ENCODE results near the gene OAT. TPM values are rescaled to one million over a fixed set of nuclear protein-coding genes. Genes with fewer than 3 reads are reported as not detected.

The OAT gene
- total RNA-seq, 1 experiment from 2014 or later = 67.9 TPM

DNA sequence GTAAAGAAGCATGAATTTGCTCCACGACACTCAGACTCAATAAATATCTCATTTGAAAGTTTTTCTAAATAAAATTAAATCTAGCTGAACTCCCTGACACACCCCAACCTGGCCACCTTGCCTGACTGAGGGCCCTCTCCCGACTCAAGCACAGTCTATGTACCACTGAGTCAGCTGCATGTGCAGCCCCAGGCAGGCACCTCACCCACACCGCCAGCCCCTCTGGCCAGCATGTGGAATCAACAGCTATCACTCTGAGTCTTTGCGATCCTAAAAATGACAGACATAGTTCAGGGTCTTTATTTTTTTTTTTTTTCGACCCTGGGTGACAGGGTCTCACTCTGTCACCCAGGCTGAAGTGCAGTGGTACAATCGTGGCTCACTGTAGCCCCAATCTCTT, 35.2 kb downstream of the OAT start:
- no peaks in the 10 kb centered on the region for H3K4me1 ChIP-seq (ENCODE audit: insufficient read depth, low read length)
- H3K36me3 Mint-ChIP-seq (ENCODE audit: insufficient read depth in 1 of 3, low read depth in 3 of 3) = no peaks in the 10 kb centered on the region
- no peak overlapping the region for H3K18ac ChIP-seq (ENCODE audit: insufficient read length, low read depth, low read length)
- H3K14ac ChIP-seq (ENCODE audit: insufficient read depth, low read length) = no peak overlapping the region
- no peaks in the 10 kb centered on the region for H3K9me3 ChIP-seq (ENCODE audit: control insufficient read depth, low read depth, low read length)
- H3K27ac ChIP-seq (ENCODE audit: insufficient read length, low read depth, low read length) = no peak overlapping the region
- no peaks in the 10 kb centered on the region for H3K27me3 ChIP-seq (ENCODE audit: insufficient read depth, low read length)
- no peak overlapping the region for H4K91ac ChIP-seq (ENCODE audit: insufficient read length, low read depth, low read length)
- H2BK120ac ChIP-seq (ENCODE audit: low read depth, low read length, poor library complexity, severe bottlenecking) = no peak overlapping the region
- no peaks in the 10 kb centered on the region for H3K79me1 ChIP-seq (ENCODE audit: insufficient read depth, low read depth, low read length, poor library complexity, severe bottlenecking)
- no peak overlapping the region for H3K9ac ChIP-seq (ENCODE audit: extremely low read depth, insufficient read length, low read length)
- no peaks in the 10 kb centered on the region for H3K23me2 ChIP-seq (ENCODE audit: insufficient read length, low read depth, low read length, poor library complexity, severe bottlenecking)
- no peak overlapping the region for H4K8ac ChIP-seq (replicated peaks; ENCODE audit: insufficient read length, low read depth, low read length)
- no peak overlapping the region for H3K56ac ChIP-seq (ENCODE audit: insufficient read length, low read depth, low read length)
- H3T11ph ChIP-seq (ENCODE audit: low read length) = no peak overlapping the region
- no peak overlapping the region for H2BK20ac ChIP-seq (ENCODE audit: low read depth, low read length, poor library complexity, severe bottlenecking)
- no CpG with 5 or more reads among the region's 6 CpGs for WGBS (ENCODE audit: extremely low coverage, insufficient read length, low lambda C conversion rate)
- no peak overlapping the region for H2AK5ac ChIP-seq (ENCODE audit: insufficient read length, low read length)
- H2BK12ac ChIP-seq (ENCODE audit: insufficient read length, low read depth, low read length) = no peak overlapping the region
- no peak overlapping the region for H2BK15ac ChIP-seq (ENCODE audit: low read depth, low read length)
- no peak overlapping the region for H3K4me3 Mint-ChIP-seq
- no peaks in the 10 kb centered on the region for H3K79me2 ChIP-seq (ENCODE audit: insufficient read depth, low read length)
- peaks cover 4 to 23% of the 10 kb centered on the region in 2 experiments for H3K4me1 Mint-ChIP-seq
- no peak for DNase-seq
- no peak overlapping the region for H3K27ac Mint-ChIP-seq
- H4K20me1 ChIP-seq (ENCODE audit: control insufficient read depth, insufficient read depth, insufficient read length) = no peaks in the 10 kb centered on the region
- peaks cover 29% of the 10 kb centered on the region for H3K27me3 Mint-ChIP-seq (ENCODE audit: low read depth)
- H3K4ac ChIP-seq (ENCODE audit: low read depth, low read length) = no peak overlapping the region
- H2BK5ac ChIP-seq (ENCODE audit: insufficient read length, low read length) = no peak overlapping the region
- H3K9me3 Mint-ChIP-seq = no peaks in the 10 kb centered on the region
- H4K5ac ChIP-seq (ENCODE audit: insufficient read length, low read depth, low read length) = no peak overlapping the region
- no peak overlapping the region for H2AFZ ChIP-seq (ENCODE audit: low read length)
- H3K23ac ChIP-seq (ENCODE audit: insufficient read length, low read depth, low read length) = no peak overlapping the region
- H3K4me2 ChIP-seq (ENCODE audit: insufficient read depth, insufficient read length, low read length) = no peak overlapping the region
- no peak for TF ChIP-seq CTCF (conservative IDR thresholded peaks at IDR 0.05)
